ENCODE measurements around the gene ZC3H7B. TPM values are rescaled to one million over a fixed set of nuclear protein-coding genes. Genes with fewer than 3 reads are reported as not detected.

Gene ZC3H7B
- polyA plus RNA-seq, 1 donor (not counting 4 experiments of a cell fraction or from before 2014, with no cell fraction given), result 24.2 TPM

GRCh38 chr22:41280065-41280464 is 21.3 kb upstream of the ZC3H7B start:
- no peak for TF ChIP-seq EZH2 (IDR thresholded peaks at IDR 0.05; ENCODE audit: low read length)
- TF ChIP-seq CTCF (optimal IDR thresholded peaks at IDR 0.05 in 1 of 3, IDR thresholded peaks at IDR 0.05 in 1 of 3, conservative IDR thresholded peaks at IDR 0.05 in 1 of 3; ENCODE audit: extremely low read depth in 1 of 3, insufficient read depth in 2 of 3, low read length in 3 of 3), result no peak
- H2AFZ ChIP-seq (ENCODE audit: control insufficient read depth, low read length), result no peak overlapping the region
- peaks cover 18 to 50% of the 10 kb centered on the region in 2 experiments for H3K36me3 ChIP-seq (ENCODE audit: control insufficient read depth in 2 of 2, extremely low read depth in 1 of 2, insufficient read depth in 2 of 2, low read length in 2 of 2)
- peaks cover 62% of the 10 kb centered on the region for H3K79me2 ChIP-seq (ENCODE audit: control insufficient read depth, insufficient read depth, low read length)
- dilution Hi-C loops (cut with MboI; ENCODE audit: extremely low pct_ligation_motif_present, low sequenced_read_pairs), result no loop called here
- H3K9ac ChIP-seq (ENCODE audit: control insufficient read depth, extremely low read depth, insufficient read depth, low read length), result peak overlapping the region; percentile 25
- no peaks in the 10 kb centered on the region for H3K27me3 ChIP-seq (ENCODE audit: control insufficient read depth, extremely low read depth, insufficient read depth, low read length)
- FAIRE-seq (peak; percentile 99), DNase-seq (ENCODE audit: low read depth, low spot score) (peak; percentile 98)
- peak overlapping the region; percentile 43 for H3K4me2 ChIP-seq (ENCODE audit: control insufficient read depth, extremely low read depth, insufficient read depth, low read depth, low read length)
- H3K27ac ChIP-seq (ENCODE audit: control insufficient read depth, insufficient read depth, low read length), result peak overlapping the region; percentile 37
- peaks cover 13% of the 10 kb centered on the region for H4K20me1 ChIP-seq (ENCODE audit: control insufficient read depth, extremely low read depth, insufficient read depth, low read length)
- peaks cover 2% of the 10 kb centered on the region for H3K9me1 ChIP-seq (ENCODE audit: control insufficient read depth, extremely low read depth, insufficient read depth, low read length)
- H3K9me3 ChIP-seq (ENCODE audit: control insufficient read depth, low read depth, low read length), result no peaks in the 10 kb centered on the region
- no peak overlapping the region for H3K4me3 ChIP-seq (ENCODE audit: control insufficient read depth in 2 of 3, extremely low read depth in 1 of 3, insufficient read depth in 2 of 3, low read depth in 1 of 3, low read length in 3 of 3)
- H3K4me1 ChIP-seq (ENCODE audit: control insufficient read depth, extremely low read depth, insufficient read depth, low read length), result peaks cover 34% of the 10 kb centered on the region

- Histone ChIP-seq H4K20me1 (ENCODE audit: control insufficient read depth, extremely low read depth, insufficient read depth, low read length) (peaks cover 14% of the 10 kb centered on the region), H3K4me2 (ENCODE audit: control insufficient read depth, extremely low read depth, insufficient read depth, low read depth, low read length) (peak overlapping the region; percentile 23), H3K9me1 (ENCODE audit: control insufficient read depth, extremely low read depth, insufficient read depth, low read length) (peaks cover 2% of the 10 kb centered on the region), H3K4me1 (ENCODE audit: control insufficient read depth, extremely low read depth, insufficient read depth, low read length) (peaks cover 31% of the 10 kb centered on the region), H2AFZ (ENCODE audit: control insufficient read depth, low read length) (no peak overlapping the region), H3K79me2 (ENCODE audit: control insufficient read depth, insufficient read depth, low read length) (peaks cover 65% of the 10 kb centered on the region), H3K9me3 (ENCODE audit: control insufficient read depth, low read depth, low read length) (no peaks in the 10 kb centered on the region), H3K27me3 (ENCODE audit: control insufficient read depth, extremely low read depth, insufficient read depth, low read length) (no peaks in the 10 kb centered on the region), H3K4me3 (ENCODE audit: control insufficient read depth in 2 of 3, extremely low read depth in 1 of 3, insufficient read depth in 2 of 3, low read depth in 1 of 3, low read length in 3 of 3) (no peak overlapping the region), H3K36me3 (ENCODE audit: control insufficient read depth in 2 of 2, extremely low read depth in 1 of 2, insufficient read depth in 2 of 2, low read length in 2 of 2) (peaks cover 17 to 49% of the 10 kb centered on the region in 2 experiments), H3K9ac (ENCODE audit: control insufficient read depth, extremely low read depth, insufficient read depth, low read length) (no peak overlapping the region), H3K27ac (ENCODE audit: control insufficient read depth, insufficient read depth, low read length) (peak overlapping the region; percentile 37)
- TF ChIP-seq CTCF (optimal IDR thresholded peaks at IDR 0.05 in 1 of 3, IDR thresholded peaks at IDR 0.05 in 1 of 3, conservative IDR thresholded peaks at IDR 0.05 in 1 of 3; ENCODE audit: extremely low read depth in 1 of 3, insufficient read depth in 2 of 3, low read length in 3 of 3) (no peak), EZH2 (IDR thresholded peaks at IDR 0.05; ENCODE audit: low read length) (no peak)
- DNase-seq (ENCODE audit: low read depth, low spot score) (no peak), FAIRE-seq (no peak)
- dilution Hi-C loops (cut with MboI; ENCODE audit: extremely low pct_ligation_motif_present, low sequenced_read_pairs), result no loop called here
These were observed 20.5 kb upstream of the ZC3H7B start for GRCh38 chr22:41280854-41281253.

All from keratinocyte (primary cell).